Ishikawa (cell line): ENCODE results near the gene PLSCR1.

Experiments used
- CEBPB ChIP-seq: IDR thresholded peaks from 2 replicates; pipeline ENCODE4 v1.6.1; 2012
- CREB1 ChIP-seq: IDR thresholded peaks from 2 replicates; pipeline ENCODE4 v1.6.1; 2012; ENCODE audit warnings: low read depth
- EGR1 ChIP-seq: IDR thresholded peaks from 2 replicates; pipeline ENCODE4 v1.6.1; 2012
- EP300 ChIP-seq: IDR thresholded peaks from 2 replicates; pipeline ENCODE4 v1.6.1; 2012; ENCODE audit warnings: borderline replicate concordance
- FOXM1 ChIP-seq: IDR thresholded peaks from 2 replicates; pipeline ENCODE4 v1.6.1; 2012; ENCODE audit warnings: low read depth, borderline replicate concordance
- NFIC ChIP-seq: IDR thresholded peaks from 2 replicates; pipeline ENCODE4 v1.6.1; 2012
- RAD21 ChIP-seq: IDR thresholded peaks from 2 replicates; pipeline ENCODE4 v1.6.1; 2012; ENCODE audit warnings: low read depth
- TAF1 ChIP-seq: IDR thresholded peaks from 2 replicates; pipeline ENCODE4 v1.6.1; 2012; ENCODE audit warnings: low read depth, mild to moderate bottlenecking
- TCF12 ChIP-seq: IDR thresholded peaks from 2 replicates; pipeline ENCODE4 v1.6.1; 2012; ENCODE audit warnings: low read depth
- TEAD4 ChIP-seq: IDR thresholded peaks from 2 replicates; pipeline ENCODE4 v1.6.1; 2012
- YY1 ChIP-seq: IDR thresholded peaks from 2 replicates; pipeline ENCODE4 v1.6.1; 2012; ENCODE audit warnings: low read depth
- ZBTB7A ChIP-seq: IDR thresholded peaks from 2 replicates; pipeline ENCODE4 v1.6.1; 2012; ENCODE audit warnings: low read depth
- TF ChIP-seq, protein P1 (sequence below): IDR thresholded peaks from 2 replicates; pipeline ENCODE4 v1.6.1; 2012
- TF ChIP-seq, protein P2 (sequence below): IDR thresholded peaks from 2 replicates; pipeline ENCODE4 v1.6.1; 2012
- TF ChIP-seq, protein P3 (sequence below): IDR thresholded peaks from 2 replicates; pipeline ENCODE4 v1.6.1; 2012; ENCODE audit warnings: low read depth, mild to moderate bottlenecking

The PLSCR1 gene

DNA sequence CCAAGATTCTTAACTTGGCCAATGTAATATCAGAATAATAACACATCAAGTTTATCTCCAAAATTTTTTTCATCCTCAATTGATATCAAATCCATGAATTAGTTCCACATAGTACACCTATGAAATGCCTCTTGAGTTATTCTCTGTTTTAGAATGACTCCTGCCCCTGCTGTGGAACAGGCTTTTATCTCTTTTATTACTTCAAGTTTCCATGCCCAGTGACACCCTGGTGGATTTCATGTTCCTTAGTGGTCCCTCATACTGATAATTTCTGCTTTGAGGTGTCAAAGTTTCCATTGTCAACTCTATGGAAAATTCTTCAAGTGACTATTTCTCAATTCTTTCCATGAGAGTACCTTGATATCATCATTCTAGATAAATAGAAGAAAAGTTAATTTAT is 24.6 kb downstream of the PLSCR1 start:
- TF ChIP-seq CREB1, result no peak
- TF ChIP-seq YY1, result no peak
- no peak for TF ChIP-seq RAD21
- TF ChIP-seq CEBPB, result no peak
- TF ChIP-seq EP300, result no peak
- no peak for TF ChIP-seq TCF12
- TF ChIP-seq, protein P1, sequence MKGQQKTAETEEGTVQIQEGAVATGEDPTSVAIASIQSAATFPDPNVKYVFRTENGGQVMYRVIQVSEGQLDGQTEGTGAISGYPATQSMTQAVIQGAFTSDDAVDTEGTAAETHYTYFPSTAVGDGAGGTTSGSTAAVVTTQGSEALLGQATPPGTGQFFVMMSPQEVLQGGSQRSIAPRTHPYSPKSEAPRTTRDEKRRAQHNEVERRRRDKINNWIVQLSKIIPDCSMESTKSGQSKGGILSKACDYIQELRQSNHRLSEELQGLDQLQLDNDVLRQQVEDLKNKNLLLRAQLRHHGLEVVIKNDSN, result no peak
- TF ChIP-seq, protein P2, sequence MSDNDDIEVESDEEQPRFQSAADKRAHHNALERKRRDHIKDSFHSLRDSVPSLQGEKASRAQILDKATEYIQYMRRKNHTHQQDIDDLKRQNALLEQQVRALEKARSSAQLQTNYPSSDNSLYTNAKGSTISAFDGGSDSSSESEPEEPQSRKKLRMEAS, result no peak
- TF ChIP-seq NFIC, result no peak
- TF ChIP-seq EGR1, result no peak
- TF ChIP-seq, protein P3, sequence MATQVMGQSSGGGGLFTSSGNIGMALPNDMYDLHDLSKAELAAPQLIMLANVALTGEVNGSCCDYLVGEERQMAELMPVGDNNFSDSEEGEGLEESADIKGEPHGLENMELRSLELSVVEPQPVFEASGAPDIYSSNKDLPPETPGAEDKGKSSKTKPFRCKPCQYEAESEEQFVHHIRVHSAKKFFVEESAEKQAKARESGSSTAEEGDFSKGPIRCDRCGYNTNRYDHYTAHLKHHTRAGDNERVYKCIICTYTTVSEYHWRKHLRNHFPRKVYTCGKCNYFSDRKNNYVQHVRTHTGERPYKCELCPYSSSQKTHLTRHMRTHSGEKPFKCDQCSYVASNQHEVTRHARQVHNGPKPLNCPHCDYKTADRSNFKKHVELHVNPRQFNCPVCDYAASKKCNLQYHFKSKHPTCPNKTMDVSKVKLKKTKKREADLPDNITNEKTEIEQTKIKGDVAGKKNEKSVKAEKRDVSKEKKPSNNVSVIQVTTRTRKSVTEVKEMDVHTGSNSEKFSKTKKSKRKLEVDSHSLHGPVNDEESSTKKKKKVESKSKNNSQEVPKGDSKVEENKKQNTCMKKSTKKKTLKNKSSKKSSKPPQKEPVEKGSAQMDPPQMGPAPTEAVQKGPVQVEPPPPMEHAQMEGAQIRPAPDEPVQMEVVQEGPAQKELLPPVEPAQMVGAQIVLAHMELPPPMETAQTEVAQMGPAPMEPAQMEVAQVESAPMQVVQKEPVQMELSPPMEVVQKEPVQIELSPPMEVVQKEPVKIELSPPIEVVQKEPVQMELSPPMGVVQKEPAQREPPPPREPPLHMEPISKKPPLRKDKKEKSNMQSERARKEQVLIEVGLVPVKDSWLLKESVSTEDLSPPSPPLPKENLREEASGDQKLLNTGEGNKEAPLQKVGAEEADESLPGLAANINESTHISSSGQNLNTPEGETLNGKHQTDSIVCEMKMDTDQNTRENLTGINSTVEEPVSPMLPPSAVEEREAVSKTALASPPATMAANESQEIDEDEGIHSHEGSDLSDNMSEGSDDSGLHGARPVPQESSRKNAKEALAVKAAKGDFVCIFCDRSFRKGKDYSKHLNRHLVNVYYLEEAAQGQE, result no peak
- no peak for TF ChIP-seq FOXM1
- no peak for TF ChIP-seq ZBTB7A
- no peak for TF ChIP-seq TEAD4
- no peak for TF ChIP-seq TAF1

DNA sequence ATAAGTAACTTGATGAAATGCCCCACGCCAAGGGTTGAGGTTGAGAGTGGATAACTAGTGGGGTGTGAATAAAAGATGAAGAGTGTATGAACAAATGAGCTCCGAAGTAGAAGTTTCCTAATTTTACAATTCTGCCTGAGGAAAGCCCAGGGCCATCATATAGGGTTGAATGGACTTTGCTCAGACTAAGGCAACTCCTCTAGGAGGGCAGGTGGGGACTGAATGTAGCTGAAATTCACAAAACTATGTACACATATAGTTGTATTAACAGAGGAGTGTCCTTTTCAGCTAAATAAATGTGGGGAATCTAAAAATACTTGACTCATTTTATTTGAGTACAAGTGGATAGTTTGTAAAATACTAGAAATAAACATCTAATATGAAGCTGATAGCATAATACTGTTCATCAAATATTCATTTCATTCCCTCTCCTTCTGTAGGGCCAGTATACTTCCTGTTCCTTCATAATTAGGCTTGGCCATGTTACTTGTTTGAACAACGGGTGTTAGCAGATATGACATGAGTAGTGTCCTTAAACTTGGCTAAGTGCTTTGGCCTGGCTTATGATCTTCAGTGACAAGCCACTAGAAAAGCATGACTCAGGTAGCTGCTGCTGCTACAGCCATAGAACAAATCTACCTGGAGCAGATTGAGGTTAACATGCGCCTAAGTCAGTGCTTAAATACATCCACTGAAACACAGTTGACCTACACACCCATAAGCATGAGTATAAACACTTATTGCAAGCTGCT is 26.5 kb downstream of the PLSCR1 start:
- TF ChIP-seq, protein P1, result no peak

DNA sequence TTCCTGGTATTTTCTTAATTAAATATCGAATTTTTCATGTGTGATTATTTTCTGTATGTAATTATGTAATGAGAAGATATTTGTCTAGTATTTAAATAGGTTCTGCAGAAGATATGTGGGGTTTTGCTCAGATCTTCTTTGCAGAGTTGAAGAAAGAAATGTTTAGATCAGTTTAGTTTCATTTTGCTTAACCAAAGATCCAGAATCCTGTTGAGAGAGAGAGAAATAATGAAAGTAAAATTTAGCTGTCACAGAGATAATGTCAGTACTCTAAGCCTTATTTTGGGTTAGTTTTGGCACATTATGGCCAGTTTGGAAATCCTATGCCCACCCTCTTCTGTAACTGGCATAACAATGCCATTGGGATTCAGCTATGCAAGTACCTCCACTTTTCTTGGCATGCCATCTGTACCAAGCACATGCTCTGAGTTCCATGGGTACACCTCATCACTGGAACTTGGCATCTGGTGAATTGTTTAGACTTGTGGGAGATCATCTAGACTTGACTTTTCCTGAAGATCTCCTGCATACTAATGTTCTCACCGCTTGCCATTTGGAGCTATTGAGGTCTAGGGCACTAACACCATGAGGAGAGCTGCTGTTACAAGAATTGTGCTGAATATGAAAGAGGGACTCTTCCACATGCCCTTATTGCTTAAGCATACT is 30.9 kb downstream of the PLSCR1 start:
- TF ChIP-seq TEAD4 (no peak), ZBTB7A (no peak), TAF1 (no peak), CEBPB (no peak), EP300 (no peak), YY1 (no peak), RAD21 (no peak), NFIC (no peak), TCF12 (no peak), CREB1 (no peak)
- TF ChIP-seq, protein P3, result no peak
- TF ChIP-seq, protein P1, result no peak
- TF ChIP-seq, protein P2, result no peak

DNA sequence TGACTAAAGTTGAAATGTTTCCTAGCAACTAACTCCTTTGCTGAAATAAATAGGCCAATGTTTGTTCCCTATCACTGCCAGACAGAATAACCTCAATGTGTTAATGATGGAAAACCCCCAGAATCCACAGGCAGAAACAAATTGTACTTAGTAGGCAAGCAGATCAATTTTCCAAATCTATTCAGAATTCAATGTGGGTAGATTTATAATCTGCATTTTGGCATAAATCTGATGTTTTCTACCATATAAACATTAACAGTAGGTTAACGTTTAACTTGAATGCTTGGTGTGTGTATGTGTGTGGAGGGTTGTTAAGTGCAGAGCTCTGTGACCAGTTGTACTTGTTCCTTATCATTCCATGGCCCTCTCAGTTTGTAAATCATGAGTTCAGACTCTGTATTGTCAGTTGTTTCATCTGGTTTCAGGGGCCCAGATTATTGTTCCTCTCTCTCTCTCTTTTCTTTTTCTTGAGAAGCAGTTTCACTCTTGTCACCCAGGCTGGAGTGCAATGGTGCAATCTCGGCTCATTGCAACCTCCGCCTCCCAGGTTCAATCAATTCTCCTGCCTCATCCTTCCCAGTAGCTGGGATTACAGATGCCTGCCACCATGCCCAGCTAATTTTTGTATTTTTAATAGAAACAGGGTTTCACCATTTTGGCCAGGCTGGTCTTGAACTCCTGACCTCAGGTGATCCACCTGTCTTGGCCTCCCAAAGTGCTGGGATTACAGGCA is 32.8 kb downstream of the PLSCR1 start:
- TF ChIP-seq, protein P1, result no peak
- TF ChIP-seq, protein P3, result no peak
- TF ChIP-seq TCF12, result no peak
- TF ChIP-seq TEAD4, result no peak
- no peak for TF ChIP-seq TAF1
- TF ChIP-seq NFIC, result no peak
- no peak for TF ChIP-seq CREB1
- TF ChIP-seq ZBTB7A, result no peak
- no peak for TF ChIP-seq RAD21
- no peak for TF ChIP-seq FOXM1
- TF ChIP-seq EGR1, result no peak
- TF ChIP-seq YY1, result no peak
- TF ChIP-seq, protein P2, result no peak
- no peak for TF ChIP-seq EP300
- no peak for TF ChIP-seq CEBPB
